HepG2 (cell line): Measurements from ENCODE around the gene SHFL. TPM values are rescaled to one million over a fixed set of nuclear protein-coding genes. Genes with fewer than 3 reads are reported as not detected.

Experiments used
- ARNT2 ChIP-seq: sonication (generic); formaldehyde crosslinking; IDR thresholded peaks from 2 replicates; pipeline ENCODE4 v1.8.0; 2022; ENCODE audit warnings: mild to moderate bottlenecking, low read depth, missing genetic modification reagents, moderate library complexity
- CBFB ChIP-seq: sonication (generic); formaldehyde crosslinking; IDR thresholded peaks from 2 replicates; pipeline ENCODE4 v1.4.0; 2020; ENCODE audit warnings: missing genetic modification reagents
- FOXO1 ChIP-seq: sonication (generic); formaldehyde crosslinking; IDR thresholded peaks from 2 replicates; pipeline ENCODE4 v1.4.0; 2020; ENCODE audit warnings: missing genetic modification reagents
- NR2C2 ChIP-seq: sonication (generic); formaldehyde crosslinking; IDR thresholded peaks from 2 replicates; pipeline ENCODE4 v1.4.0; 2020; ENCODE audit warnings: missing genetic modification reagents, mild to moderate bottlenecking, moderate library complexity, borderline replicate concordance
- NR2F1 ChIP-seq, 2 experiments: fragments of 450-650 bp in 1 of 2; formaldehyde crosslinking in 1 of 2; IDR thresholded peaks; 2 replicates each; pipeline versions ENCODE4 v1.5.0 to v1.6.1; 2016 to 2020; ENCODE audit warnings: mild to moderate bottlenecking in 1 of 2, missing compliant biosample characterization in 1 of 2, missing genetic modification reagents in 1 of 2, moderate library complexity in 1 of 2
- NR2F2 ChIP-seq: IDR thresholded peaks from 2 replicates; pipeline ENCODE4 v1.6.1; 2012; ENCODE audit warnings: low read depth, inconsistent platforms, borderline replicate concordance
- PRPF4 ChIP-seq: fragments of 200-400 bp; formaldehyde crosslinking; IDR thresholded peaks from 2 replicates; pipeline ENCODE4 v1.6.1; 2016; ENCODE audit warnings: low read length, low read depth; ENCODE audit not compliant: poor library complexity, severe bottlenecking
- RXRB ChIP-seq: IDR thresholded peaks from 2 replicates; pipeline ENCODE4 v1.6.1; 2016; ENCODE audit warnings: borderline replicate concordance, missing genetic modification reagents, missing compliant biosample characterization
- SALL1 ChIP-seq: sonication (generic); formaldehyde crosslinking; IDR thresholded peaks from 2 replicates; pipeline ENCODE4 v1.8.0; 2022; ENCODE audit warnings: mild to moderate bottlenecking, missing genetic modification reagents
- SNAI1 ChIP-seq: sonication (generic); formaldehyde crosslinking; IDR thresholded peaks from 2 replicates; pipeline ENCODE4 v1.5.0; 2020; ENCODE audit warnings: mild to moderate bottlenecking, missing genetic modification reagents, borderline replicate concordance
- ZFP82 ChIP-seq: sonication (generic); formaldehyde crosslinking; IDR thresholded peaks from 2 replicates; pipeline ENCODE4 v1.5.1; 2020; ENCODE audit warnings: mild to moderate bottlenecking, missing genetic modification reagents, borderline replicate concordance
- ZNF354B ChIP-seq: sonication (generic); formaldehyde crosslinking; IDR thresholded peaks from 2 replicates; pipeline ENCODE4 v1.8.0; 2022; ENCODE audit warnings: mild to moderate bottlenecking, missing genetic modification reagents
- ZSCAN31 ChIP-seq: sonication (generic); formaldehyde crosslinking; IDR thresholded peaks from 2 replicates; pipeline ENCODE4 v1.5.0; 2020; ENCODE audit warnings: low read depth, mild to moderate bottlenecking, missing genetic modification reagents
- polyA plus RNA-seq, 8 experiments: library from polyadenylated mRNA; depleted of rRNA in 3 of 8; stranded (reverse) in 7 of 8; unstranded in 1 of 8; fragments of >200 nt; fragmentation: Illumina TruSeq in 4 of 8; extraction: Trizol in 4 of 8; gene quantifications; 2 replicates each; pipeline versions ENCODE4 v1.2.1 to v1.2.3, GENCODE V29; 2011 to 2016; ENCODE audit warnings: low read depth in 4 of 8, missing spikeins in 1 of 8, mixed read lengths in 1 of 8; ENCODE audit not compliant: insufficient read depth in 1 of 8
- total RNA-seq, 5 experiments: library from RNA; depleted of rRNA; stranded (reverse); fragments of >200 nt; fragmentation: Illumina TruSeq; extraction: Trizol; gene quantifications; 2 replicates each; pipeline ENCODE4 v1.2.3, GENCODE V29; 2016; ENCODE audit warnings: low read depth in 1 of 5
- TF ChIP-seq, protein P1 (sequence below): sonication (generic); formaldehyde crosslinking; conservative IDR thresholded peaks from 2 replicates; pipeline ENCODE4 v1.4.0; 2020; ENCODE audit warnings: mild to moderate bottlenecking, missing genetic modification reagents, moderate library complexity
- TF ChIP-seq, protein P2 (sequence below): sonication (generic); IDR thresholded peaks from 2 replicates; pipeline ENCODE4 v1.6.1; 2016; ENCODE audit warnings: low read depth, borderline replicate concordance
- TF ChIP-seq, protein P3 (sequence below): sonication (generic); formaldehyde crosslinking; IDR thresholded peaks from 2 replicates; pipeline ENCODE4 v1.5.1; 2020; ENCODE audit warnings: mild to moderate bottlenecking, missing genetic modification reagents
- TF ChIP-seq, protein P4 (sequence below): sonication (generic); formaldehyde crosslinking; IDR thresholded peaks from 2 replicates; pipeline ENCODE4 v1.9.0; 2021; ENCODE audit warnings: missing genetic modification reagents, mild to moderate bottlenecking, borderline replicate concordance
- TF ChIP-seq, protein P5 (sequence below): sonication (generic); formaldehyde crosslinking; IDR thresholded peaks from 2 replicates; pipeline ENCODE4 v1.4.0; 2020; ENCODE audit warnings: mild to moderate bottlenecking, missing genetic modification reagents

The SHFL gene
- total and polyA plus RNA-seq, 2 of the 13 experiments (the other 11 are each of a cell fraction or from before 2014, with no cell fraction given) = 12.3 to 36.4 TPM

DNA sequence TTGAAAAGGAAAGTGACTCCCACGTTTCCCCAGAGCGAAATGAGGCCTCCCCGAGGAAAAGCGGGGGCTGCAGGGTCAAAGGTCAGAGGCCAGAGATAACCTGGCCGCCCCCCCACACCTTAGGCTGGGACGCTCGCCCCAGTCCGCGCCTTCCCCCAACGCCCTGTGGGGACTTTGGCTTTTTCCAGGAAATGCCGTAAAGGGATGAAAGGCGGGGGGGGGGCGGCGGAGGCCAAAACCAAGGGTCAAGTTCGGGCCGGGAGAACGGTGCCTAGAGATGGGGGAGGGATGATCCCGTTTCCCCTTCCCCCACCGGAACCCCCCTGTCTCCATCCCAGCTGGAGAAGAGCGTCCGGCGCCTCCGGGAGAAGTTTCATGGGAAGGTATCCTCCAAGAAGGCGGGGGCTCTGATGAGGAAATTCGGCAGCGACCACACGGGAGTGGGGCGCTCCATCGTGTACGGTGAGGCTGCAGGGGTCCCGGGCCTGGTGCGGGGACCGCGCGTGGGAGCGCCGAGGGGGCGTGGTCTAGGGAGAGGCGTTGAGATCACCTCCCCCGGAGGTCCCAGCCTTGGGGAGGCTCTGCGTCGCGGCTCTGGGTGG is 575 bp downstream of the SHFL start (continued):
- TF ChIP-seq, protein P1, sequence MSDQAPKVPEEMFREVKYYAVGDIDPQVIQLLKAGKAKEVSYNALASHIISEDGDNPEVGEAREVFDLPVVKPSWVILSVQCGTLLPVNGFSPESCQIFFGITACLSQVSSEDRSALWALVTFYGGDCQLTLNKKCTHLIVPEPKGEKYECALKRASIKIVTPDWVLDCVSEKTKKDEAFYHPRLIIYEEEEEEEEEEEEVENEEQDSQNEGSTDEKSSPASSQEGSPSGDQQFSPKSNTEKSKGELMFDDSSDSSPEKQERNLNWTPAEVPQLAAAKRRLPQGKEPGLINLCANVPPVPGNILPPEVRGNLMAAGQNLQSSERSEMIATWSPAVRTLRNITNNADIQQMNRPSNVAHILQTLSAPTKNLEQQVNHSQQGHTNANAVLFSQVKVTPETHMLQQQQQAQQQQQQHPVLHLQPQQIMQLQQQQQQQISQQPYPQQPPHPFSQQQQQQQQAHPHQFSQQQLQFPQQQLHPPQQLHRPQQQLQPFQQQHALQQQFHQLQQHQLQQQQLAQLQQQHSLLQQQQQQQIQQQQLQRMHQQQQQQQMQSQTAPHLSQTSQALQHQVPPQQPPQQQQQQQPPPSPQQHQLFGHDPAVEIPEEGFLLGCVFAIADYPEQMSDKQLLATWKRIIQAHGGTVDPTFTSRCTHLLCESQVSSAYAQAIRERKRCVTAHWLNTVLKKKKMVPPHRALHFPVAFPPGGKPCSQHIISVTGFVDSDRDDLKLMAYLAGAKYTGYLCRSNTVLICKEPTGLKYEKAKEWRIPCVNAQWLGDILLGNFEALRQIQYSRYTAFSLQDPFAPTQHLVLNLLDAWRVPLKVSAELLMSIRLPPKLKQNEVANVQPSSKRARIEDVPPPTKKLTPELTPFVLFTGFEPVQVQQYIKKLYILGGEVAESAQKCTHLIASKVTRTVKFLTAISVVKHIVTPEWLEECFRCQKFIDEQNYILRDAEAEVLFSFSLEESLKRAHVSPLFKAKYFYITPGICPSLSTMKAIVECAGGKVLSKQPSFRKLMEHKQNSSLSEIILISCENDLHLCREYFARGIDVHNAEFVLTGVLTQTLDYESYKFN = peak; percentile 82
- peak; percentile 79 for TF ChIP-seq PRPF4
- TF ChIP-seq NR2C2 (CRISPR knock-in tag) = peak; percentile 97
- TF ChIP-seq, protein P2, sequence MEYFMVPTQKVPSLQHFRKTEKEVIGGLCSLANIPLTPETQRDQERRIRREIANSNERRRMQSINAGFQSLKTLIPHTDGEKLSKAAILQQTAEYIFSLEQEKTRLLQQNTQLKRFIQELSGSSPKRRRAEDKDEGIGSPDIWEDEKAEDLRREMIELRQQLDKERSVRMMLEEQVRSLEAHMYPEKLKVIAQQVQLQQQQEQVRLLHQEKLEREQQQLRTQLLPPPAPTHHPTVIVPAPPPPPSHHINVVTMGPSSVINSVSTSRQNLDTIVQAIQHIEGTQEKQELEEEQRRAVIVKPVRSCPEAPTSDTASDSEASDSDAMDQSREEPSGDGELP = peak; percentile 22; the same call in 1 of the 2 replicates
- TF ChIP-seq, protein P3, sequence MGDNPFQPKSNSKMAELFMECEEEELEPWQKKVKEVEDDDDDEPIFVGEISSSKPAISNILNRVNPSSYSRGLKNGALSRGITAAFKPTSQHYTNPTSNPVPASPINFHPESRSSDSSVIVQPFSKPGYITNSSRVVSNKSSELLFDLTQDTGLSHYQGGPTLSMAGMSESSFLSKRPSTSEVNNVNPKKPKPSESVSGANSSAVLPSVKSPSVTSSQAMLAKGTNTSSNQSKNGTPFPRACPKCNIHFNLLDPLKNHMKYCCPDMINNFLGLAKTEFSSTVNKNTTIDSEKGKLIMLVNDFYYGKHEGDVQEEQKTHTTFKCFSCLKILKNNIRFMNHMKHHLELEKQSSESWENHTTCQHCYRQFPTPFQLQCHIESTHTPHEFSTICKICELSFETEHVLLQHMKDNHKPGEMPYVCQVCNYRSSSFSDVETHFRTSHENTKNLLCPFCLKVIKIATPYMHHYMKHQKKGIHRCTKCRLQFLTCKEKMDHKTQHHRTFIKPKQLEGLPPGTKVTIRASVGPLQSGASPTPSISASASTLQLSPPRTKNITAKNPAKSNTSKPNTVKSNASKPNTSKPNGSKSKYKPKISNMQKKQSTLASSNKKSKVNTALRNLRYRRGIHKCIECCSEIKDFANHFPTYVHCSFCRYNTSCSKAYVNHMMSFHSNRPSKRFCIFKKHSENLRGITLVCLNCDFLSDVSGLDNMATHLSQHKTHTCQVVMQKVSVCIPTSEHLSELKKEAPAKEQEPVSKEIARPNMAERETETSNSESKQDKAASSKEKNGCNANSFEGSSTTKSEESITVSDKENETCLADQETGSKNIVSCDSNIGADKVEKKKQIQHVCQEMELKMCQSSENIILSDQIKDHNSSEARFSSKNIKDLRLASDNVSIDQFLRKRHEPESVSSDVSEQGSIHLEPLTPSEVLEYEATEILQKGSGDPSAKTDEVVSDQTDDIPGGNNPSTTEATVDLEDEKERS (CRISPR knock-in tag) = 0 out of 2 replicates have a peak, but pooled peaks have one; percentile 11
- peak; percentile 37; the same call in 1 of the 2 replicates for TF ChIP-seq CBFB (CRISPR knock-in tag)
- TF ChIP-seq, protein P4, sequence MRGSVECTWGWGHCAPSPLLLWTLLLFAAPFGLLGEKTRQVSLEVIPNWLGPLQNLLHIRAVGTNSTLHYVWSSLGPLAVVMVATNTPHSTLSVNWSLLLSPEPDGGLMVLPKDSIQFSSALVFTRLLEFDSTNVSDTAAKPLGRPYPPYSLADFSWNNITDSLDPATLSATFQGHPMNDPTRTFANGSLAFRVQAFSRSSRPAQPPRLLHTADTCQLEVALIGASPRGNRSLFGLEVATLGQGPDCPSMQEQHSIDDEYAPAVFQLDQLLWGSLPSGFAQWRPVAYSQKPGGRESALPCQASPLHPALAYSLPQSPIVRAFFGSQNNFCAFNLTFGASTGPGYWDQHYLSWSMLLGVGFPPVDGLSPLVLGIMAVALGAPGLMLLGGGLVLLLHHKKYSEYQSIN (CRISPR knock-in tag) = no peak
- TF ChIP-seq, protein P5, sequence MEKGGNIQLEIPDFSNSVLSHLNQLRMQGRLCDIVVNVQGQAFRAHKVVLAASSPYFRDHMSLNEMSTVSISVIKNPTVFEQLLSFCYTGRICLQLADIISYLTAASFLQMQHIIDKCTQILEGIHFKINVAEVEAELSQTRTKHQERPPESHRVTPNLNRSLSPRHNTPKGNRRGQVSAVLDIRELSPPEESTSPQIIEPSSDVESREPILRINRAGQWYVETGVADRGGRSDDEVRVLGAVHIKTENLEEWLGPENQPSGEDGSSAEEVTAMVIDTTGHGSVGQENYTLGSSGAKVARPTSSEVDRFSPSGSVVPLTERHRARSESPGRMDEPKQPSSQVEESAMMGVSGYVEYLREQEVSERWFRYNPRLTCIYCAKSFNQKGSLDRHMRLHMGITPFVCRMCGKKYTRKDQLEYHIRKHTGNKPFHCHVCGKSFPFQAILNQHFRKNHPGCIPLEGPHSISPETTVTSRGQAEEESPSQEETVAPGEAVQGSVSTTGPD (CRISPR knock-in tag) = peak; percentile 78
- peak; percentile 10; the same call in 1 of the 2 replicates for TF ChIP-seq ZFP82 (CRISPR knock-in tag)
- 0 out of 2 replicates have a peak, but pooled peaks have one; percentile 7 for TF ChIP-seq FOXO1 (CRISPR knock-in tag)
- 0 out of 2 replicates have a peak, but pooled peaks have one; percentile 7 for TF ChIP-seq SALL1 (CRISPR knock-in tag)
- TF ChIP-seq NR2F2 = peak; percentile 82
- no peak for TF ChIP-seq ZNF354B (CRISPR knock-in tag)
- 0 out of 2 replicates have a peak, but pooled peaks have one; percentile 29 for TF ChIP-seq ARNT2 (CRISPR knock-in tag)
- peak; percentile 68 to 89 for TF ChIP-seq NR2F1 (CRISPR knock-in tag; IDR thresholded peaks at IDR 0.05)
- peak; percentile 12; the same call in 1 of the 2 replicates for TF ChIP-seq ZSCAN31
- TF ChIP-seq SNAI1 (CRISPR knock-in tag) = 0 out of 2 replicates have a peak, but pooled peaks have one; percentile 1
- TF ChIP-seq RXRB = peak; percentile 73; the same call in 1 of the 2 replicates
